NCI-H2196 (cell line): ENCODE data around the gene TRAPPC8.
"Not testable (repeated sequence)": the region's sequence is repeated elsewhere in the genome, so short reads cannot be mapped to it uniquely, and the experiment has no call there.

Source experiments
- DNase-seq: peaks from one replicate; lab custom pipeline; 2025; ENCODE audit not compliant: unreplicated experiment; lab: John Stamatoyannopoulos, UW

TRAPPC8 gene, protein sequence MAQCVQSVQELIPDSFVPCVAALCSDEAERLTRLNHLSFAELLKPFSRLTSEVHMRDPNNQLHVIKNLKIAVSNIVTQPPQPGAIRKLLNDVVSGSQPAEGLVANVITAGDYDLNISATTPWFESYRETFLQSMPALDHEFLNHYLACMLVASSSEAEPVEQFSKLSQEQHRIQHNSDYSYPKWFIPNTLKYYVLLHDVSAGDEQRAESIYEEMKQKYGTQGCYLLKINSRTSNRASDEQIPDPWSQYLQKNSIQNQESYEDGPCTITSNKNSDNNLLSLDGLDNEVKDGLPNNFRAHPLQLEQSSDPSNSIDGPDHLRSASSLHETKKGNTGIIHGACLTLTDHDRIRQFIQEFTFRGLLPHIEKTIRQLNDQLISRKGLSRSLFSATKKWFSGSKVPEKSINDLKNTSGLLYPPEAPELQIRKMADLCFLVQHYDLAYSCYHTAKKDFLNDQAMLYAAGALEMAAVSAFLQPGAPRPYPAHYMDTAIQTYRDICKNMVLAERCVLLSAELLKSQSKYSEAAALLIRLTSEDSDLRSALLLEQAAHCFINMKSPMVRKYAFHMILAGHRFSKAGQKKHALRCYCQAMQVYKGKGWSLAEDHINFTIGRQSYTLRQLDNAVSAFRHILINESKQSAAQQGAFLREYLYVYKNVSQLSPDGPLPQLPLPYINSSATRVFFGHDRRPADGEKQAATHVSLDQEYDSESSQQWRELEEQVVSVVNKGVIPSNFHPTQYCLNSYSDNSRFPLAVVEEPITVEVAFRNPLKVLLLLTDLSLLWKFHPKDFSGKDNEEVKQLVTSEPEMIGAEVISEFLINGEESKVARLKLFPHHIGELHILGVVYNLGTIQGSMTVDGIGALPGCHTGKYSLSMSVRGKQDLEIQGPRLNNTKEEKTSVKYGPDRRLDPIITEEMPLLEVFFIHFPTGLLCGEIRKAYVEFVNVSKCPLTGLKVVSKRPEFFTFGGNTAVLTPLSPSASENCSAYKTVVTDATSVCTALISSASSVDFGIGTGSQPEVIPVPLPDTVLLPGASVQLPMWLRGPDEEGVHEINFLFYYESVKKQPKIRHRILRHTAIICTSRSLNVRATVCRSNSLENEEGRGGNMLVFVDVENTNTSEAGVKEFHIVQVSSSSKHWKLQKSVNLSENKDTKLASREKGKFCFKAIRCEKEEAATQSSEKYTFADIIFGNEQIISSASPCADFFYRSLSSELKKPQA (N-terminal part only)

DNA sequence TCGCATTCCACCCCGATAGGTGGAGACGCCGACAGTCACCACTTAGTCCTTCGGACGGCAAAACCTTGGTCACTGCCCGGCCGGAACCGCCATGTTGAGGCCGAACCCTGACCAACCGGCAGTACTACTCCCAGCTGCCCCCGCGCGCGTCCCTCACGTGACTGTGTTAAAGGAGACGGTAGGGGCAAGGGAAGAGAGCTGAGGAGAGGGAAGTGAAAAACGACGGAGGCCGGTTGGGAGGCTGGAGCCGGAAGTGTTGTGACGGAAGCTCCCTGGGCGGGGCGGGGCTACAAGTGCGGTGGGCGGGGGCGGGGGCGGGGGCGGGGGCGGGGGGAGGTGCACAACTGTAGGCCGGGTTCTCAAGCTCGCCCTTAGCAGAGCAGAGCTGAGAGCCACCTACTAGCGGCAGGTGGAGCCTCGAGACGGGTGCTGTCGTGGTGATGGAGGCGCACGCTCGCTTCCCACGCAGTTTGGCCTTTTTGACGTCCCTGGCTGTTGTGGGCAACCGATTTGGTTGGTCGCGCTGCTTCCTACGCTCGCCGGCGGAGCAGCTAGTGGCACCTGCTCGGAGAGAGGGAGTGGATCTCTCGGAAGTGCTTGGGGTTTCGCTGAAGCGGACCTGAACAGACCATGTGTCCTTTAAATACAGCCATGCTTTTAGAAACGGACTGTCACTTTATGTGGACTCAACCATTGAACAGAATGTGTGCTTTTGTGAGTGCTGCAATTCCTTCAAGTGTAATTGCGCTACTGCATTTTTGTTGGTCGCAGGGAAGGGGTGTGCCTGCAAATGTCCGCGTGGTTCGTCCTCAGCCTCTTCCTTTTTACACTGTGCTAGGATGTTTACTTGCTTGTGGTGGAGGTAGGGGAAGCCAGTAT, at the start of gene TRAPPC8:
TSS of gene TRAPPC8 (minus strand) at position 130 of the 879 bp plus-strand sequence. CDS start 364 bp downstream, outside the sequence.
- DNase-seq = peak; percentile 96

- no peak for DNase-seq
Measured at GRCh38 chr18:31990823-31991222, 47.9 kb upstream of the TRAPPC8 start.

DNA sequence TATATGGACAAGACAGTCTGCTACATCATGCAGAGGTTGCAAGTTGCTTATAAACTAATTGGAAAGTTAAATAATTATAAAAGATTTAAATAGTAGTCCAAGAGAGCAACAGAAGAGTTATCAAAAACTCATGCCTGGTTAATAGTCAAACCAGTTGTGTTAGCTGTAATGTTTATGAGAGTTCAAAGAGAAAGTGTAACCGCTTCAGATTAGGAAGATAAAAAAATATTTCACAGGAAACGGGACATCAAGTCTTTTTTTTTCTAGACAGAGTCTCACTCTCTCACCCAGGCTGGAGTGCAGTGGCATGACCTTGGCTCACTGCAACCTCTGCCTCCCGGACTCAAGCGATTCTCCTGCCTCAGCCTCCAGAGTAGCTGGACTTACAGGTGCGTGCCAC, 41.0 kb upstream of the TRAPPC8 start:
- DNase-seq = no peak

GRCh38 chr18:31983020-31983419, 40.1 kb upstream of the TRAPPC8 start:
- no peak for DNase-seq

- no peak for DNase-seq
Measured at GRCh38 chr18:31980863-31981262, 37.9 kb upstream of the TRAPPC8 start.

GRCh38 chr18:31979714-31980113, 36.8 kb upstream of the TRAPPC8 start:
- no peak for DNase-seq

DNA sequence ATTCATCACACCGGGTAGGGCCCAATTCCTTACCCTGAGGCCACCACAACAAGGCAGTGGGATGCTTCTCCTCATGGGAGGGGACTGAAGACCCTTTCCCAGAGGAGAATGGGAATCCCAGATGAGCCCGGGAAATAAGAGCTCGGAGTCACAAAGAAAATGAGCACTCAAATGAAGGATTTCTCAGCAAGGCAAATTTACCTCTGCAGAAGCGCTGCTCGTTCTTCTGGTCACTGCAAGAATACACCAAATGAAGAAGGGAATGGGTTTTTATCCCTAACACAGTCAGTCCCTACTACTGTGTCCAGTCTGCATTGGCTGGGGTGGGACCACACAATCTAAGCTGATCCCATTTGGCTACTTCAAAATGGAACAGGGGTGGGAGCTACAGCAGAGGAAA, 35.7 kb upstream of the TRAPPC8 start:
- no peak for DNase-seq

GRCh38 chr18:31977270-31977872, 34.4 kb upstream of the TRAPPC8 start:
- DNase-seq = no peak

DNA sequence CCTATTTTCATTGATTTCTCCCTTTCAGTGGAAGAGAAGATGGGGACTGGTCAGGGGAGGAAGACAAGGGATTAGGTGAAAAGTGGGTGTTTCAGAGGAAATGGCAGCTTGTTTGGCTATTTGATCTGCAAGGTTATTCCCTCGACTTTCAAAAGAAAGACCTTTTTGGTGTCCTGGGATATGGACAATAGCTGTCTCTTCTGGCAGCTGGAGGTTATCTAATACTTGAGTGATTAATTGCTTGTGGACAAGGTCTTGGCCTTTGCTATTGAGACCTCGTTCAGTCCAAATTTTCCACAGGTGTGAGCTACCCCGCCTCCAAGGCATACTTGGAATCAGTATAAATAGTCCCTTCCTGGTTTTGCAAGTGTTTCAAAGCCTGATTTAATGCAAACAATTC, 33.3 kb upstream of the TRAPPC8 start:
- DNase-seq = no peak

- no peak for DNase-seq
Measured at GRCh38 chr18:31973929-31974546, 31.1 kb upstream of the TRAPPC8 start.

- no peak for DNase-seq
Measured at GRCh38 chr18:31970617-31971016, 27.7 kb upstream of the TRAPPC8 start.

DNA sequence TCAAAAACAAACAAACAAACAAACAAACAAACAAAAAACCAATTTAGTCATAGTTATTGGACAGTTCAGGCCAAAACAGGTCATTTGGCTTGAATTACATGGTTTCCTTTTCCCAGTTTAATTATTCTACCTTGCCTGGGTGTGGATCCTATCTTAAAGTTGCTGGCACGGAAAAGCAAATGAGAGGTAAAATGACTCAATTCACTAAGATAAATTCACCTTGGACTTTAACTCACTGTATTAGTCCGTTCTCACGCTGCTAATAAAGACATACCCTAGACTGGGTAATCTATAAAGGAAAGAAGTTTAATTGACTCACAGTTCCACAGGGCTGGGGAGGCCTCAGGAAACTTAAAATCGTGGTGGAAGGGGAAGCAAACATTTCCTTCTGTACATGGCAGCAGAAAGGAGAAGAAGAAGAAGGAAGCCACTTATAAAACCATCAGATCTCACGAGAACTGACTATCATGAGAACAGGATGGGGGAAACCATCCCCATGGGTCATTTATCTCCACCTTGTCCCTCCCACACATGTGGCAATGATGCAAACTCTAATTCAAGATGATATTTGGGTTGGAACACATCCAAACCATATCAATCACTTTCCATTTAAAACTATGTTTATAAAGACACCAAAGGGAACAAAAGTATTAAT, 22.5 kb upstream of the TRAPPC8 start:
- DNase-seq = no peak

- DNase-seq = no peak
Measured at GRCh38 chr18:31957728-31958127, 14.8 kb upstream of the TRAPPC8 start.

GRCh38 chr18:31954349-31954748, 11.4 kb upstream of the TRAPPC8 start:
- DNase-seq = no peak

DNA sequence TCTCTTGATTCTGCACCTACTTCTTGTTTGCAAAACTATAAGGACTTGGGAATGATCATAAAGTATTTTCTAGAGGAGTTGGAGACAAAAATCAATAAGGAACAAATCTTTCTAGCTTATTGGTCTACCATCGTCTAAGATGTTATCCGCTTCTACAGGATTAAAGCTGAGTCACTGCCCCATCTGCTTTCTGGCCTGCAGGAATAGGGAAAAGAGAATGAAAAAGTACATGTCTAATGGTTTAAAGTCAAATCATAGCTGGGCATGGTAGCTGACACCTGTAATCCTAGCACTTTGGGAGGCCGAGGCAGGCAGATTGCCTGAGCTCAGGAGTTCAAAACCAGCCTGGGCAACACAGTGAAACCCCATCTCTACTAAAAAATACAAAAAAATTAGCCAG, 10.8 kb upstream of the TRAPPC8 start:
- DNase-seq = not testable (repeated sequence)

GRCh38 chr18:31952223-31952622, 9.3 kb upstream of the TRAPPC8 start:
- DNase-seq = no peak

GRCh38 chr18:31950583-31950982, 7.7 kb upstream of the TRAPPC8 start:
- DNase-seq = no peak

- not testable (repeated sequence) for DNase-seq
Measured at GRCh38 chr18:31948349-31948748, 5.4 kb upstream of the TRAPPC8 start.
